HG02852 (cell line): Measurements from ENCODE around the gene MSMP.

Experiments
- ATAC-seq: cut with Tn5 transposase; IDR thresholded peaks from one replicate; pipeline ENCODE4 v1.9.1; 2021; ENCODE audit warnings: mild to moderate bottlenecking, moderate library complexity; ENCODE audit not compliant: unreplicated experiment

The MSMP gene

GRCh38 chr9:35726931-35727330 lies 27.1 kb downstream of the MSMP start:
- no peak for ATAC-seq

DNA sequence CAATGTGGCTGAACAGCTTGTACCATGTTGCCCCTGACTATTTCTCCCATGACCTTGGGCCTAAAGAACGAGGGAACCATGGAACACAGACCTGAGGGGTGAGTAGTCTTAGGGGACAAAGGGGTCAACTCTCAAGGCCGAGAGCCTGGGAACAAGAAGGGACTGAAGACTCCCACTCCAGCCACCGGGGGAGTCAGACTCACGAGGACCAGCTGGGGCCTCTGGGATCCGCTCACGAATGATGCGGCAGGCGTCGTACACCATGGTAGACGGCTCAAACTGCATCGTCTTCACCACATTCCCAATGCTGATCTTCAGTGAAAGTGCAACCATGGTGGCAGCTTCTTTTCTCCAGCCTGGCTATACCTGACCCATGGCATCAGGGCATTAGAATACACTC lies 28.7 kb downstream of the MSMP start:
- ATAC-seq, result no peak

GRCh38 chr9:35723908-35724307 lies 30.2 kb downstream of the MSMP start:
- no peak for ATAC-seq

DNA sequence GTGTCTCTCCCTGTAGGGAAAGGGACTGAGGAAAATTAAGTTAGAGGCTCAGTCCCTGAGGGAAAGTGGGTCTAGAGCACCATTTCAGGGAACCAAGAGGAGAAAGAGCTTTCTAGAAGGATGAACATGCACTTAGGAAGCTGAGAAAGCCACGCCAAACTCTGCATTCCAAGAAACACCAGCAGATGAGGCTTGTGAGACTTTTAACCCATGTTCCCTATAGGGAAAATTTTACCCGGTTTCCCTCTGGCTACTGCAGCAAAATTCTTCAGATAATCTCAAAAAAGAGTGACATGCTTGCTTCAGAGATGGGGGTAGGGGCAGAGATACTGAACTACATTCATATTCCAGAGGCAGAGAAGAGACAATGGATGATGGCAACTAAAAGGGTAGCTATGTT lies 30.6 kb downstream of the MSMP start:
- ATAC-seq, result no peak

DNA sequence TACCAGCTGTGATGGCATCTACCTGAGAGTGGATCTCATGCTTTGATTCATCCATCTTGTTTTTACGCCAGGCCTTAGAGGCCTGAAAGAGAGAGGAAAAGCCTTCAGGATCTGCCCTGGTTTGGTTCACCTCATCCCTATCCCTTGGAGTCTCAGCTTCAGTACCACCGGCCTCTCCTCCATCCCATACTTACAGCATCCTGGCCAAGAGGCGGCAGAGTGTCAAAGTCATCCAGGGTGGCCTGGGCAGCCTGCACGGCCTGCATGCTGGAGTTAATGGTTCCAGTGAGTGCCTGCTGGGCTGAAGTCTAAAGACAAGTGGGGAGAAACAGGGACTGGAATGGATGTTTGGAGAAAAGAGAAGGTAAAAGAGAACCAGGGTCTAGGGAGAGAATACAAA lies 34.5 kb downstream of the MSMP start:
- ATAC-seq, result no peak

DNA sequence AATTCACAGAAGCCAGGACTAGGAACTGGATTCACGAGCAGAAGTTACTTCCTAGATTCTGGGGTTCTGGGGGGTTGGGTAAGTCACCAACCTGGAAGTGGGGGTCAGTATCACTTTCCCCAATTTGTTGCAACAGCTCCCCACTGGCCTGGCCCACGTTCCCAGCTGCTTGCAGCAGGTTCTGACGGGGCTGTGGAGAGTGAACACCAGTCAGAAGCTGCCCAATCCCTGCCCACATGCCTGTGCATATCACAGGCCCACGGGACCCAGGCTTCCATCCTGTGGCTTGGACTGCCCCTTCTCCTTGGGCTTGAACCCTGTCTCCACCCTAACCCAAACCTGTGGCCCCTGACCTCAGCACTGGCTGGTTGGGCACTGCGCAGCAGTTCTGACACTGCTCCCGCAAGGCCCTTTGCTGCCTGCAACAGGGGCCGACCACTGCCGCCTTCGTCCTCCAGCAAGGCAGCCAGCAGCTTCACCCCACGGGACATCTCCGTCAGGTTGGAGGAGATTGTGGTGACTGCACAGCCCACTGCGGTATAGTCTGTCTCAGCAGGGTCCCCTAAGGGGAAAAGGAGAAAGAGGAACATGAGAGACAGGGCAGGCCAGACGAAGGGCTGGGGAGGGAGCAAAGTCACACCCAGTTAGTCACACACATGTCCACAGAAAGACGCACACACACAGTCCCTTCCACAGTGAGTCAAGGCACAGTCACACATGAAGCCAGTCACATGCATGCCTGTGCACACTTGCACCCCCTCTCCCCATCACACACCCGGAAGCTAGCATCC lies 35.2 kb downstream of the MSMP start:
- ATAC-seq, result no peak

DNA sequence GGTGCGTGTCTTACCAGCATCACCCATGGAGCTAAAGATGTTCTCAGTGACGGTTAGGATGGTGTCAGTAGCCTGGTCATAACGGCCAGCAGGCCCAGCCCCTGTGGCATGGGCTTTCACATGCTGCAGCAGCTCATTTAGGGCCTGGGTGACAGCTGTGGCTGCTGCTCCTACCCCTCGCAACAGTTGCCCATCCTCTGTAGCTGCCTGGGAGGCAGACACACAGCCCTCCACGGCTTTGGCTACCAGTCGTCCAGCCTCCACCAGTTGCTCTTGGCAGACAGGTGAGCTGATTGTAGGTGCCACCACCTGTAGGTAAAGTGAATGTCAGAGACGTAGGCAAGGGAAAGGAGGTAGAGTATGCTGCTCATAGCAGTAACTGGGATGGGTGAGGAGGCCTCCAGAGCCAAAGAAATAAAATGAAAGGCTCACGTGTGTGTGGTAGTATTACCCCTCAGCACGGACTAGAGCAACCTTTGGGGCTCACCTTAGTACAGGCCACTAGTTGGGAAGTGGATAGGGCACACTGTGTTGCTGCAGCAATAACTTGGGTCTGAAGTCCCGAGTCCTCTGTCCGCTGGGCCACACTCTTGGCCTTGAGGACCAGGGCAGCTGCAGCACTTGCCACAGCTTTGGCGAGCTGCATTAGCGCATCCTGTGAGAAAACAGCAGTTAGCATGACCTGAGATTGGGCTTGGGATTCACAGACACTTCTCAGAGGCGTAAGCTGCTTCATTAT lies 36.8 kb downstream of the MSMP start:
- no peak for ATAC-seq

DNA sequence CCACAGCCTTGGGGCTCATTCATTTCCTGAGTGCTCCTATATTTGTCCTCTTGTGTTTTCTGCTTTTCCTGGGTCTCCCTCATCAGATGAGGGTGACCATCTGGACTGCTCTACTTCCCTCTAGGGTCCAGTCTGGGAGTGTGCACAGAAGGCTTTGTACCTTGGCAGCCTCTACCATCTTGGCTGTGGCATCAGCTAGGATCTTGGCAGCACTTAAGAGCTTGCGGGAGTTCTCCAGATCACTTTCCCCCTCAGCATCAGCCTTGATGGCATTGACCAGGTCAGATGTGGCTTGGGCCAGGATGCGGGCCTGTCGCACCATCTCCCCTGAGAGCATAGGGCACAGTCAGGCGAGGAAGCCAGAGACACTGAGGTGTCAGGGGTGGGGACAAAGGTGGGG lies 37.8 kb downstream of the MSMP start:
- no peak for ATAC-seq

GRCh38 chr9:35714579-35715252 lies 39.4 kb downstream of the MSMP start:
- no peak for ATAC-seq

- ATAC-seq, result no peak
These were observed 40.0 kb downstream of the MSMP start for GRCh38 chr9:35714123-35714522.

DNA sequence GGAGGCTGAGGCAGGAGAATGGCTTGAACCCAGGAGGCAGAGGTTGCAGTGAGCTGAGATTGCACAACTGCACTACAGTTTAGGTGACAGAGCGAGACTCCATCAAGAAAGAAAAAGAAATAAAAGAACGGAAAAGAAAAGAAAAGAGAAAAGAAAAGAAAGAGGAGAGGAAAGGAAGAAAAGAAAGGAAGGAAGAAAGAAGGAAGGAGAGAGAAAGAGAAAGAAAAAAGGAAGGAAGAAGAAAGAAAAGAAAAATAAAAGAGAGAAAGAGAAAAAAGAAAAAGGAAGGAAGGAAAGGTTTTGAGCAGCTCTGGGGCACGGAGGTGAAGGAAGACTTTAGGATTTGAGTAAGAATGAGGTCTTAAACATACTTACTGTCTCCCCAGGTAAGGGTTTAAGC lies 40.5 kb downstream of the MSMP start:
- no peak for ATAC-seq

- ATAC-seq, result no peak
These were observed 41.2 kb downstream of the MSMP start for GRCh38 chr9:35712762-35713400.

DNA sequence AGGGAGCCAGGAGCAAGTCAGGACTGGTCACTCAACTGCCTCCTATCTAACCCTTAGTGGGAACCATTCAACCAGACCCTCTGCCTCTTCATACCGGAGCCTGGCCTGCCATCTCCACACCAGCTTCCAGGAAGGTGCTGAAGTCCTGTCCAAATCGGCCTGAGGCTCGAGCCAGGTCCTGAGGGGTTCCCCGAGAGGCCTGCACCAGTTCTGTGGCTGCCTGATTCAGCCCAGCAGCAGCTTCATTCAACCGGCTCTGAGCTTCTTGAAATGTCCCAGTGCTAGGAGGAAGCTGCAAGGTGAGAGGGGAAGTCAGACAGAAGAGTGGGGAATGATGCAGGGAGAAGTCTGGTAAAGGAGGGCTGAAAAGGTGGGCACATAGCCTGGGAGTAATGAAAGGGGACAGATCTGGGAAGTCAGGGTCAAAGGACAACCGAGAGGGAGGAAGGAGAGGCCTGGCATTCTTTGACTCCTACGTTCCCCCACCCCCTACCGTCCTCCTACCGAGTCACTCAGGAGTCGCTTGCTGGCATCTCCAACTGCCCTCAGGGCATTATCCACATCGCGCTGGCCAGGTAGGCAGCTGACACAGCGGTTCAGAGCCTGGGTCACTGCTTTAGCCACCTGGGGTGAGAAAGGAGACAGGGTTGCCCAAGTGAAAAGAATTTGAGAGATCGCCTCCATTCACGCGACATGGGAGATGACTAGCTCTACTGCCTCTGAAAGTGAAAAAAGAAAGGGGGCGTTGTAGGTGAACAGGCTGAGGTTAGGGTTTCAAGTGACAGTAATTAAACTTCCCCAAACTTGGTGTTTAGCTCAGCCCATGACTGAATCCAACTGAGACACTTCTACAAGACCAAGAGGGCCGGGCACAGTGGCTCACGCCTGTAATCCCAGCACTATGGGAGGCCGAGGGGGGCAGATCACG lies 42.3 kb downstream of the MSMP start:
- peak; percentile 66 for ATAC-seq

- ATAC-seq, result no peak
These were observed 43.1 kb downstream of the MSMP start for GRCh38 chr9:35710818-35711500.

DNA sequence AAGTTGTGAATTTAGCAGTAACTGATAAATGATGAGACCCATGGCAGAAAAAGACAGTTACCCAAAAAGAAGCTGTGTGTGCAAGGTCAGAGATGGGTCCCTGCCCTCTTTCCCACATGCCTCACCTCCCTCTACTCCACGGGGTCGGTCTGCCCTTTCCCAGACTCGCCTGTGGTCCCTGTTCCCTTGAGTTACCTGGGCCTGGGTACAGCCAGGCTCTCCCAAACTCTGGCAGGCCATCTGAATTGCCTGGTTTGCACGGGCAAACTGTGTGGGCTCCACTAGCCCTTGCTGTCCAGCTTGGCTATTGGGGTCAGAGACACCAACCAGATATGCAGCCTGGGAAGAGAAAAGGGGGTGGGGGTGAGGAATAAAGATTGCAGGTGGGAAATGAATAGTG lies 45.9 kb downstream of the MSMP start:
- ATAC-seq, result no peak

GRCh38 chr9:35706951-35707350 lies 47.1 kb downstream of the MSMP start:
- ATAC-seq, result no peak

DNA sequence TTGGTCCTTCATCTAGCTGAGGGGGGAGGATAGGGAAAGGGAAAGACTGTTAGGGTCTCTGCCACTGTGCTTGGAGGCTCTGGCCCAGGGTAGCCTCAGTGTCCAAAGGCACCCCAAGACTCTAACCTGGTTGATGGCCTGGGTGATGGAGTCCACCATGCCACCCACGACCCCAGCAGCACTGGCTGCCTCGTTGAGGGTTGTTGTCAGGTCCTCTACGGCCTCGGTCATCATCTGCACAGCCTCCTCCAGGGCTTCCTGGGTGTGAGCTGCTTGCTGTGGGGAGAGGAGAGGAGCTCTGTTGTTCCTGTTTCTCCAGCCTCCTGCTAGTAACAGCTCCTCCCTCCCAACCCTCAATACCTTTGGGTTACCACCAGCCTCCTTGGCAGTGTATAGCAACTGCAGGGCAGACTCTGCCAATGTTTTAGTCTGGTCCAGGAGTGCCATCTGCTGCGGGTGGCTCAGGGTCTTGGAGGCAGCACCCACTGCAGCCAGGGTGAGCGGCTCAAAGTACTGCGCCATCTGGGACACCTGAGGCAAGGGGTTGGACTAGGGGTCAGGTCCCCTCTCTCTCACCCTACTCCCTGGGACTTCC lies 48.1 kb downstream of the MSMP start:
- no peak for ATAC-seq

- no peak for ATAC-seq
These were observed 48.7 kb downstream of the MSMP start for GRCh38 chr9:35705372-35705771.

GRCh38 chr9:35703906-35704672 lies 50.0 kb downstream of the MSMP start:
- ATAC-seq, result no peak
